ENCODE measurements around the gene RAB11FIP3.

DNA sequence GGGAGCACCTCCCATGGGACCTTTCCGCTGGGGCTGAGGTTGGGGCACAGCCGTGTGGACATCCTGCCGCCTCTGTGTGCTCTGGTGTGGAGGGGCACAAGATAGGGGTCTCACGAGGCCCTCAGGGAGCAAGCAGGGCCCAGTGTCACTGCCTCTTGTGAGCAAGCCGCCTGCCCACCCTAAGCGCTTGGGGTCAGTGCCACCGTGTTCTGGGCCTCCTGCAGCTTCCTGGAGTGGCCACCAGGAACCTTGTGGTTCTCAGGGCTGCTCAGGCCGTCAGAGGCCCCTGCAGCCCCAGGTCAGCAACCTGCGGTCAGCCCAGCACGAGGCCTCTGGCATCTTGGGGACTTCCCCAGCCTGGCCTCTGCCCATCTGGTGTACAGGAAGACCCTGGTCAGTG lies 88.5 kb downstream of the RAB11FIP3 start:
- TF ChIP-seq POLR2A (IDR thresholded peaks at IDR 0.05) = no peak
- TF ChIP-seq, protein P1, sequence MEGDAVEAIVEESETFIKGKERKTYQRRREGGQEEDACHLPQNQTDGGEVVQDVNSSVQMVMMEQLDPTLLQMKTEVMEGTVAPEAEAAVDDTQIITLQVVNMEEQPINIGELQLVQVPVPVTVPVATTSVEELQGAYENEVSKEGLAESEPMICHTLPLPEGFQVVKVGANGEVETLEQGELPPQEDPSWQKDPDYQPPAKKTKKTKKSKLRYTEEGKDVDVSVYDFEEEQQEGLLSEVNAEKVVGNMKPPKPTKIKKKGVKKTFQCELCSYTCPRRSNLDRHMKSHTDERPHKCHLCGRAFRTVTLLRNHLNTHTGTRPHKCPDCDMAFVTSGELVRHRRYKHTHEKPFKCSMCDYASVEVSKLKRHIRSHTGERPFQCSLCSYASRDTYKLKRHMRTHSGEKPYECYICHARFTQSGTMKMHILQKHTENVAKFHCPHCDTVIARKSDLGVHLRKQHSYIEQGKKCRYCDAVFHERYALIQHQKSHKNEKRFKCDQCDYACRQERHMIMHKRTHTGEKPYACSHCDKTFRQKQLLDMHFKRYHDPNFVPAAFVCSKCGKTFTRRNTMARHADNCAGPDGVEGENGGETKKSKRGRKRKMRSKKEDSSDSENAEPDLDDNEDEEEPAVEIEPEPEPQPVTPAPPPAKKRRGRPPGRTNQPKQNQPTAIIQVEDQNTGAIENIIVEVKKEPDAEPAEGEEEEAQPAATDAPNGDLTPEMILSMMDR (IDR thresholded peaks at IDR 0.05) = no peak

Data from stomach (tissue), 4 donors.